ENCODE data around the gene TSPAN6.
A peak's percentile ranks its signal among the peaks of the same experiment; 100 is the strongest.

The TSPAN6 gene

GRCh38 chrX:100647739-100648138, 11.1 kb upstream of the TSPAN6 start:
- no peaks in the 10 kb centered on the region for H3K9me3 ChIP-seq (ENCODE audit: control insufficient read depth, insufficient read depth, low read length)
- WGBS (ENCODE audit: insufficient coverage, insufficient read length): no CpG with 5 or more reads among the region's 2 CpGs
- no peaks in the 10 kb centered on the region for H3K36me3 ChIP-seq (ENCODE audit: control insufficient read depth, insufficient read depth, low read length)
- no peak overlapping the region for H3K4me3 ChIP-seq (ENCODE audit: low read length)
- H3K27ac ChIP-seq (ENCODE audit: low read length): no peak overlapping the region
- no peaks in the 10 kb centered on the region for H3K27me3 ChIP-seq (ENCODE audit: control insufficient read depth, insufficient read depth, low read length)
- DNase-seq (ENCODE audit: low read depth, low spot score): no peak
- H3K4me1 ChIP-seq (ENCODE audit: control insufficient read depth, insufficient read depth, low read length): peaks cover 3% of the 10 kb centered on the region; the same call in 1 of the 2 replicates

- WGBS (ENCODE audit: insufficient coverage, insufficient read length): no CpG with 5 or more reads among the region's 1 CpG
- H3K27me3 ChIP-seq (ENCODE audit: control insufficient read depth, insufficient read depth, low read length): no peaks in the 10 kb centered on the region
- no peak for DNase-seq (ENCODE audit: low read depth, low spot score)
- H3K27ac ChIP-seq (ENCODE audit: low read length): no peak overlapping the region
- no peaks in the 10 kb centered on the region for H3K36me3 ChIP-seq (ENCODE audit: control insufficient read depth, insufficient read depth, low read length)
- H3K4me3 ChIP-seq (ENCODE audit: low read length): no peak overlapping the region
- peaks cover 3% of the 10 kb centered on the region; the same call in 1 of the 2 replicates for H3K4me1 ChIP-seq (ENCODE audit: control insufficient read depth, insufficient read depth, low read length)
- no peaks in the 10 kb centered on the region for H3K9me3 ChIP-seq (ENCODE audit: control insufficient read depth, insufficient read depth, low read length)
These were observed 10.5 kb upstream of the TSPAN6 start for GRCh38 chrX:100647095-100647494.

DNA sequence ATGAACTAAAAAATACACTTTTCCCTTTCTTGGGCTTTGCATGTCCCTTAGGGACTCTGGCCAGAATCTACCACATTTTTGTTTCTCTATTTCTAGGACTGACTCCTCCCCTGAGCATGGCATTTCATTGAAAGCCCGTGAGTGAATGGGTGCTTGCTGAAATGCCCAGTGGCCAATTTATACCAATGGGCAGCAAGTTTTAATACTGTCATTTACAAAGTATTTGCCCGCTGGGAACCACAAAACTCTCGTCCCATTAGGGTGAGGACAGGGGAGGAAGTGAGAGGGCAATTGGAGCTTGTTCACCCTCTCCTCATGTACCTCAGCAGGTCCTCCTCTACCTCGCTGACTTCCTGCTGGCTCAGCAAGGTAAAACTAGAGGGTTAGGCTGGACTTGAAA, 8.5 kb upstream of the TSPAN6 start:
- peaks cover 3% of the 10 kb centered on the region; the same call in 1 of the 2 replicates for H3K4me1 ChIP-seq (ENCODE audit: control insufficient read depth, insufficient read depth, low read length)
- no peak overlapping the region for H3K4me3 ChIP-seq (ENCODE audit: low read length)
- H3K27me3 ChIP-seq (ENCODE audit: control insufficient read depth, insufficient read depth, low read length): no peaks in the 10 kb centered on the region
- no peak overlapping the region for H3K27ac ChIP-seq (ENCODE audit: low read length)
- DNase-seq (ENCODE audit: low read depth, low spot score): no peak
- no peaks in the 10 kb centered on the region for H3K9me3 ChIP-seq (ENCODE audit: control insufficient read depth, insufficient read depth, low read length)
- WGBS (ENCODE audit: insufficient coverage, insufficient read length): no CpG with 5 or more reads among the region's 4 CpGs
- H3K36me3 ChIP-seq (ENCODE audit: control insufficient read depth, insufficient read depth, low read length): no peaks in the 10 kb centered on the region

DNA sequence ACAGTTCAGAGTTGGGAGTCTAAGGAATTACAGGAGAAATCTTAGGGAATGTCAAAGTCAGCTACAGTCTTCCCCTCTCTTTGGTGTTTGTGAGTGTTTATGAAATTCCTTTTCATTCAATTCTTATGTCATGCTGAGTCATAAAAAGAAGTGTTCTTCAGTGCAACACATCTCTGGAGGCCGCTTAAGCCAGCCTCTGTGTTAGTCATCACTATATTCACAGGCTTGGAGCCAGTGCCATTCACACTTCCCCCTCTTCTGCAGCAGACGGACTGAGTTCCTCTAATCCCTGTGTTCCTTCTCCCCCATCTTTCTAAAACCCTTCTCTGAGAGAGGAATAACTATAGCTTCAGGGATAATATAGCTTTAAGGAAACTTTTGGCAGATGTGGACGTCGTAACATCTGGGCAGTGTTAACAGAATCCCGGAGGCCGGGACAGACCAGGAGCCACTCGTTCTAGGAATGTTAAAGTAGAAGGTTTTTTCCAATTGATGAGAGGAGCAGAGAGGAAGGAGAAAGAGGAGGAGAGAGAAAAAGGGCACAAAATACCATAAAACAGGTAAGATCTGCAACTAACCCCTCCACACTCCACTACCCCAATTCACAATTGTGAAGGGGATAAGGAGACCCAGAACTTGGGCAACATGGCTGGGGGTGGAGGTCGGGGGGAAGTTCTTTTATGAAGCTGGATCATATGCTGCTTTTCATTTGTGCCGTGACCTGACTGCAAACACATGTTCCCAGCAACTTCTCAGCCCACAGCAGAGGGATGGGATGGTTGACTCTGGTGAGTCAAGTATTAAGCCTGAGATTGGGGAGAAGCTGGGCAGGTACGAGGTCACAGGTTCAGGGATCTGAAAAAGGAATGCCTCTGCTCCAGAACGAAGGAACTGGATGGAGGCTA, 7.6 kb upstream of the TSPAN6 start, which contains the start of gene SRPX2:
Gene SRPX2, plus strand, starts transcription at position 244 of the 905 bp plus-strand sequence. CDS start 2,124 bp downstream, outside the sequence.
- DNase-seq (ENCODE audit: low read depth, low spot score): no peak
- Histone ChIP-seq H3K27ac (ENCODE audit: low read length) (no peak within 1 kb of the TSS), H3K4me1 (ENCODE audit: control insufficient read depth, insufficient read depth, low read length) (peaks cover 1% of the 10 kb centered on the region; the same call in 1 of the 2 replicates), H3K27me3 (ENCODE audit: control insufficient read depth, insufficient read depth, low read length) (no peaks in the 10 kb centered on the region), H3K4me3 (ENCODE audit: low read length) (no peak within 1 kb of the TSS), H3K9me3 (ENCODE audit: control insufficient read depth, insufficient read depth, low read length) (no peaks in the 10 kb centered on the region), H3K36me3 (ENCODE audit: control insufficient read depth, insufficient read depth, low read length) (no peaks in the 10 kb centered on the region)
- WGBS (ENCODE audit: insufficient coverage, insufficient read length): no CpG with 5 or more reads among the region's 11 CpGs

DNA sequence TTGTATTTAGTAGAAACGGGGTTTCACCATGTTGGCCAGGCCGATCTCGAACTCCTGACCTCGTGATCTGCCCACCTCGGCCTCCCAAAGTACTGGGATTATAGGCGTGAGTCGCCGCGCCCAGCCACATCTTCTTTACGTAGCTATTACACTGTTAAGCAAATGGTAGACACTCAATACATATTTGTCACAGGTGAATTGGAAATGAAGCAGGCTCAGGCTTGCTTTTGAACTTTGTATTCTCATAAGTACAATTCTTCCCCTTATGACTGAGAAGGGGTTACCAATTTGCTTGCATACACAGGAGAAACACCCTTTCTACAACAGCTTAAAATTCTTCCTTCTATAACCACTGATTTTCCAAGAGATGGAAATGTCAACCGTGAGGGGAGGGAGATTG, 6.6 kb upstream of the TSPAN6 start:
- Histone ChIP-seq H3K9me3 (ENCODE audit: control insufficient read depth, insufficient read depth, low read length) (no peaks in the 10 kb centered on the region), H3K27me3 (ENCODE audit: control insufficient read depth, insufficient read depth, low read length) (no peaks in the 10 kb centered on the region), H3K27ac (ENCODE audit: low read length) (no peak overlapping the region), H3K4me1 (ENCODE audit: control insufficient read depth, insufficient read depth, low read length) (peaks cover 1% of the 10 kb centered on the region; the same call in 1 of the 2 replicates), H3K36me3 (ENCODE audit: control insufficient read depth, insufficient read depth, low read length) (no peaks in the 10 kb centered on the region), H3K4me3 (ENCODE audit: low read length) (no peak overlapping the region)
- no CpG with 5 or more reads among the region's 11 CpGs for WGBS (ENCODE audit: insufficient coverage, insufficient read length)
- no peak for DNase-seq (ENCODE audit: low read depth, low spot score)

DNA sequence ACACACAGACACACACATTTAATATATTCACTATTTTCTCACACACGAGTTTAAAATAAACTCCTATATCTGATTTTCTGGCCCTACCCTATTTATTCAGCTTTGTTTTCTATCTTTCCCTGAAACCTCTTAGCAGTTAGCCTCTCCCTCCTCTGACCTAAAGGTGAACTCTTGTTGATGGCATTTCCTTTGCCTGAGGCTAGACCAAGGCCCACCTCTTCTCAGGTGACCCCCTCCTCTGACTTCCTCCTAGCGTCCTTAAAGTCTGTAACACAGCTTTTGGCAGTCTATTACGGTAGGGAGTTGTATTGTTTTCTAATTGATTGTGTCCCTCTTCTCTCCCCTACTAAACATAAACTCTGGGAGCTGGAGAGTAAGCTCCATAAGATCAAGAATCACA, 5.7 kb upstream of the TSPAN6 start:
- 100% methylated on average over 1 of the region's 3 CpGs for WGBS (ENCODE audit: insufficient coverage, insufficient read length)
- Histone ChIP-seq H3K27me3 (ENCODE audit: control insufficient read depth, insufficient read depth, low read length) (no peaks in the 10 kb centered on the region), H3K9me3 (ENCODE audit: control insufficient read depth, insufficient read depth, low read length) (no peaks in the 10 kb centered on the region), H3K4me3 (ENCODE audit: low read length) (no peak overlapping the region), H3K36me3 (ENCODE audit: control insufficient read depth, insufficient read depth, low read length) (no peaks in the 10 kb centered on the region), H3K4me1 (ENCODE audit: control insufficient read depth, insufficient read depth, low read length) (no peaks in the 10 kb centered on the region; the same call in 1 of the 2 replicates), H3K27ac (ENCODE audit: low read length) (no peak overlapping the region)
- DNase-seq (ENCODE audit: low read depth, low spot score): no peak

DNA sequence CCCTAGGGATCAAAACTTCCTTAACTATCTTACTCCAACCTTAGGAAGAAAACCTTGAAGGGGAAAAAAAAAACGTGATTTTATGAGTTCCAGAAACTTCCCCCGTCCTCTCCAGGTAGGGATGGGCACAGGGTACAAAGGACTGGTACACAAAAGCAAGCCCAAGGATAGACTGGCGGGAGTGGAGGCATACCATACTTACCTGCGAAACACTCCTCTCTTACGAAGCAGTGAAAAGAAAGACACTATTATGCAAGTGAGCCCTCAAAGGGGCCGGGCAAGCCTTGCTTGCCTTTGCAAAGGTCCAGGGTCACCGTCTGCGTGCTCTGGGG, 651 bp downstream of the TSPAN6 start:
- Histone ChIP-seq H3K4me3 (ENCODE audit: low read length) (peak overlapping the region; percentile 52; the same call in 1 of the 2 replicates), H3K27ac (ENCODE audit: low read length) (no peak overlapping the region), H3K27me3 (ENCODE audit: control insufficient read depth, insufficient read depth, low read length) (no peaks in the 10 kb centered on the region), H3K36me3 (ENCODE audit: control insufficient read depth, insufficient read depth, low read length) (no peaks in the 10 kb centered on the region; the same call in 1 of the 2 replicates), H3K9me3 (ENCODE audit: control insufficient read depth, insufficient read depth, low read length) (no peaks in the 10 kb centered on the region), H3K4me1 (ENCODE audit: control insufficient read depth, insufficient read depth, low read length) (no peaks in the 10 kb centered on the region; the same call in 1 of the 2 replicates)
- WGBS (ENCODE audit: insufficient coverage, insufficient read length): no CpG with 5 or more reads among the region's 8 CpGs
- no peak for DNase-seq (ENCODE audit: low read depth, low spot score)

DNA sequence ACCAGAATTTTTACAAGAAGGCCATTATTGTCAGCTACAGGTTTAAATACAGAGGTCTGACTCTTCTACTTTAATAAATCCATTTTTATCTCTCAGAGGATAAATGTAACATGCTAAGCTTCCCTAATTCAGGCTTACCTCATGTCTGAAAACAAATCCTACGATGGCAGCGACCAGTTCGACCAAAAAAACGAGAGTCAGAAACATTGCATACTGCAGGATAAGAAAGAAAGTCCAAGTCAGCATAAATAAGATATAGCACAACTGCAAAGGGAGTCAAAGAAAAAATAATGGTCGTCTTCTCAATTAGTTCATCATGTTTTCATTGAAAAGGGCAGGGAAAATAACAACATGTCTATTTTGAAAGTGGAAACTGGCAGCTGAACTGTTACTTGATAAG, 1.6 kb downstream of the TSPAN6 start:
- no CpG with 5 or more reads among the region's 5 CpGs for WGBS (ENCODE audit: insufficient coverage, insufficient read length)
- Histone ChIP-seq H3K27ac (ENCODE audit: low read length) (no peak overlapping the region), H3K27me3 (ENCODE audit: control insufficient read depth, insufficient read depth, low read length) (no peaks in the 10 kb centered on the region)

DNA sequence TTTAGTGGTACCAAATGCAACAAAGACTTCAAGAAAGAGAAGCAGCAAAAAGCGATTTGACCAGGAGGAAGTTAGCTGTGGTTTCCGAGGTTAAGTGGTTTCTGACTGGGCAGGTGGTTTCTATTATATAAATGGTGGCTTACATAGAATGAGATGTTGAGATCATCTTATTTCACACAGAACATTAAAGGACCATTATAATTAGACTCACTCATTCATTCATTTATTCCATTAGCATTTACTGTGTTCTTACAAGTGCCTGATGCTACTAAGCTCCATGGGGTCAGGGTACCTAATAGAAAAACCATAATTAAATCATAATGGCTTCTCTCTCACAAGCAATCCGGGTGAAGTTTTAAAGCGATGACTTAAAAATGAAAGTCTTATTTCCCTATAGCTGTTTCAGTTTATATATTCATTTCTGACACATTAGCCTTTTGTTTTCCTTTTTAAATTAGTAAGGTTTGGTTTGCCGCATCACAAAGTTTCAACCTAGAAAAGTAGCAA, 10.6 kb downstream of the TSPAN6 start:
- no peak overlapping the region for H3K4me3 ChIP-seq (ENCODE audit: low read length)

More for the DNA sequence above, 1.6 kb downstream of the TSPAN6 start:
- H3K4me3 ChIP-seq (ENCODE audit: low read length): no peak overlapping the region
- DNase-seq (ENCODE audit: low read depth, low spot score): no peak
- no peaks in the 10 kb centered on the region; the same call in 1 of the 2 replicates for H3K4me1 ChIP-seq (ENCODE audit: control insufficient read depth, insufficient read depth, low read length)
- H3K36me3 ChIP-seq (ENCODE audit: control insufficient read depth, insufficient read depth, low read length): no peaks in the 10 kb centered on the region; the same call in 1 of the 2 replicates
- no peaks in the 10 kb centered on the region for H3K9me3 ChIP-seq (ENCODE audit: control insufficient read depth, insufficient read depth, low read length)

GRCh38 chrX:100623001-100623400, 13.6 kb downstream of the TSPAN6 start:
- DNase-seq (ENCODE audit: low read depth, low spot score): no peak
- H3K27ac ChIP-seq (ENCODE audit: low read length): no peak overlapping the region
- H3K9me3 ChIP-seq (ENCODE audit: control insufficient read depth, insufficient read depth, low read length): no peaks in the 10 kb centered on the region
- H3K36me3 ChIP-seq (ENCODE audit: control insufficient read depth, insufficient read depth, low read length): no peaks in the 10 kb centered on the region
- H3K27me3 ChIP-seq (ENCODE audit: control insufficient read depth, insufficient read depth, low read length): no peaks in the 10 kb centered on the region
- H3K4me1 ChIP-seq (ENCODE audit: control insufficient read depth, insufficient read depth, low read length): no peaks in the 10 kb centered on the region
- no CpG with 5 or more reads among the region's 4 CpGs for WGBS (ENCODE audit: insufficient coverage, insufficient read length)
- no peak overlapping the region for H3K4me3 ChIP-seq (ENCODE audit: low read length)

More for the DNA sequence above, 10.6 kb downstream of the TSPAN6 start:
- no peak overlapping the region for H3K27ac ChIP-seq (ENCODE audit: low read length)
- H3K9me3 ChIP-seq (ENCODE audit: control insufficient read depth, insufficient read depth, low read length): no peaks in the 10 kb centered on the region
- H3K27me3 ChIP-seq (ENCODE audit: control insufficient read depth, insufficient read depth, low read length): no peaks in the 10 kb centered on the region
- WGBS (ENCODE audit: insufficient coverage, insufficient read length): no CpG with 5 or more reads among the region's 5 CpGs
- no peaks in the 10 kb centered on the region; the same call in 1 of the 2 replicates for H3K36me3 ChIP-seq (ENCODE audit: control insufficient read depth, insufficient read depth, low read length)
- DNase-seq (ENCODE audit: low read depth, low spot score): no peak
- H3K4me1 ChIP-seq (ENCODE audit: control insufficient read depth, insufficient read depth, low read length): no peaks in the 10 kb centered on the region

All from iPS DF 6.9 (cell line).